Activated CD8-positive, alpha-beta memory T cell treated with anti-CD3 and anti-CD28 coated beads, Interleukin-2, amount 10 ng/mL, durations not matched to agents 7 days and 5 days (primary cell): ENCODE results near the gene EIF6. TPM values are rescaled to one million over a fixed set of nuclear protein-coding genes. Genes with fewer than 3 reads are reported as not detected.

Source experiments
- ATAC-seq: fragments of 150-1000 bp; cut with Tn5 transposase; one replicate; pipeline ENCODE4 v1.10.0; 2021; ENCODE audit warnings: moderate library complexity
- CTCF ChIA-PET: fragments of 350-600 bp; sonication (Branson Sonifier 250); formaldehyde crosslinking; loops from one replicate; lab custom pipeline; 2021; ENCODE audit warnings: antibody characterized with exemption; lab: Charles Lee
- DNase-seq: peaks from one replicate; pipeline ENCODE4 v3.0.0-alpha.2; 2020
- H3K27ac Mint-ChIP-seq: one replicate; pipeline ENCODE4 v1.8.0; 2021; ENCODE audit warnings: mild to moderate bottlenecking, mixed read lengths
- H3K27me3 Mint-ChIP-seq: one replicate; pipeline ENCODE4 v1.8.0; 2021; ENCODE audit warnings: mixed read lengths
- H3K36me3 Mint-ChIP-seq: one replicate; pipeline ENCODE4 v1.8.0; 2021; ENCODE audit warnings: mild to moderate bottlenecking, mixed read lengths
- H3K4me1 Mint-ChIP-seq: one replicate; pipeline ENCODE4 v1.8.0; 2021; ENCODE audit warnings: mixed read lengths
- H3K4me3 Mint-ChIP-seq: one replicate; pipeline ENCODE4 v1.8.0; 2021; ENCODE audit warnings: mild to moderate bottlenecking, moderate library complexity, mixed read lengths
- H3K9me3 Mint-ChIP-seq: one replicate; pipeline ENCODE4 v1.8.0; 2022; ENCODE audit warnings: low read depth, mixed read lengths
- total RNA-seq, 2 experiments: library from RNA; stranded (reverse); gene quantifications; one replicate each; pipeline ENCODE4 v1.2.3, GENCODE V29; 2021

Gene EIF6
- total RNA-seq, 2 experiments from 2014 or later: 98.6 to 121 TPM

DNA sequence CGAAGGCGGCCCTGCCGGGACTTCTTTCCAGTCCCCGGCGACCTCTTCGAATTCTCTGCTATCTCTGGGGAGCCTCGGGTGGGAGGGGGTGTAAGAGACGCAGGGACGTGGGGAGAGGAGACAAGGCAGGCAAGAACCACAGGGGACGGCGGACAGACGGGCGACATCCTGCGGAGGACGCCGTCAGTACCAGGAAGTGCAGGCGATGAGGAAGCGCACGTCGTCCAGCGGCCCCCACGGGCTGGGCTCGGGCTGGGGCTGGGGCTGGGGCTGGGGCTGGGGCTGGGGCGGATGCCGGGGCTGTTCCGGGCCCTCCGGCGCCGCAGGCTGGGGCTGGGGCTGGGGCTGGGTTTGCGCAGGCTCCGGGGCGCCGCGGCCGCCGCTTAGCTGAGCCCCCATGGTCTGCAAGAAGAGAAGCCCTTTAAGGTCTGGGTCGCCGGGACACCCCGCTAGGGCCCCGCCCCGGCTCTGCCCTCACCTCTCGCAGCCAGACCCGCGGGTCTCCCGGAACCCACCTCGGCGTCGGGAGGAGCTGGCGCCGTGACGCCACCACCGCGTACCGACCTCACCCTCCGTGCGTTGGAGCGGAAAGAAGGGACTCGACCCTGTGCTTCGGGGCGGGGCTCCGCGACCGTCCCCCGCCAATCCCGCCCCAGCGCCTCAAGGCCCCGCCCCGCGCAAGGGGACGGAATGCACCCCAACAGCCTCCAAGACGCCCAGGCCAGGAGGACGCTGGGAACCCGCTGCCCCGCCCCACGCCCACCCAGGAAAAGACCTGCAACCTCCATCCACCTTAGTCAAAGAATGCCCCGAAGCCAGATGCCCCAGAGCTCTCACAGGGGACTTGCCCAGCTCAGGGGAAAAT is 6.8 kb downstream of the EIF6 start, which contains the start of gene MMP24OS:
Gene MMP24OS (minus strand): TSS at position 592 of the 865 bp plus-strand sequence. CDS start 193 bp downstream, at position 399.
- Mint-ChIP-seq H3K27ac (peak within 1 kb of the TSS; percentile 99), H3K4me3 (peak within 1 kb of the TSS; percentile 98), H3K4me1 (peaks cover 21% of the 10 kb centered on the region), H3K9me3 (no peaks in the 10 kb centered on the region), H3K27me3 (no peaks in the 10 kb centered on the region), H3K36me3 (peaks cover 34% of the 10 kb centered on the region)
- CTCF ChIA-PET: interaction anchor here (0.7 to 2.7 kb wide), 11 partner anchors 9 to 677 kb away, joined by 3 to 17 read pairs (median 4); partner anchors contain the start of genes EDEM2, MMP24 and SCAND1
- ATAC-seq: peak; percentile 92
- DNase-seq: peak; percentile 96

- Mint-ChIP-seq H3K4me3 (peak overlapping the region; percentile 98), H3K36me3 (peaks cover 30% of the 10 kb centered on the region), H3K27ac (peak overlapping the region; percentile 99), H3K27me3 (no peaks in the 10 kb centered on the region), H3K9me3 (no peaks in the 10 kb centered on the region), H3K4me1 (peaks cover 17% of the 10 kb centered on the region)
- CTCF ChIA-PET: interaction anchor here (0.9 to 2.7 kb wide), 8 partner anchors 8 to 171 kb away, joined by 3 to 17 read pairs (median 5); partner anchors contain the start of genes EDEM2 and MMP24
- ATAC-seq (no peak), DNase-seq (no peak)
Measured at GRCh38 chr20:35277127-35277526, 7.4 kb downstream of the EIF6 start.

DNA sequence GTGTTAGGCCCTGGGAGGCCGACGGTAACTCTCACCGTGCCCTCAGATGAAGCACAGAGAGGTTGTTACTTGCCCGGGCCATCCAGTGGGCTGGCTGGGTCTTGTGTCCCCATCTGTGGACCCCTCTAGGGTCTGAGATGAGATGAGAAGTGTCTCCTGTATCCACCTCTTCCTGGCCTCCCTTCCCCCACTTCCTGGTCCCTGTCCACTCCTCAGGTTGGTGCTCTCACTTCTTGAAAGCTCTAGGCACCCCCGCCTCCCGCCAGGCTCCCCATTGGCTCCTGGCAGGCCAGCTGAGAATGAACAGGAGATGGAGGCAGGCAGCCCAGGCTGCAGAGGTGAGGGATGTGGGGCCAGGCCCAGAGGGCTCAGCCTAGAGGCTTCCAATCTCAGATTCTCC is 8.2 kb downstream of the EIF6 start:
- Mint-ChIP-seq H3K4me3 (peak overlapping the region; percentile 98), H3K27ac (peak overlapping the region; percentile 99), H3K27me3 (no peaks in the 10 kb centered on the region), H3K36me3 (peaks cover 25% of the 10 kb centered on the region), H3K4me1 (peaks cover 12% of the 10 kb centered on the region), H3K9me3 (no peaks in the 10 kb centered on the region)
- CTCF ChIA-PET: interaction anchor here (0.9 to 2.7 kb wide), 4 partner anchors 15 to 180 kb away, joined by 4 to 17 read pairs (median 6); partner anchors contain the start of gene EDEM2
- ATAC-seq (no peak), DNase-seq (no peak)

DNA sequence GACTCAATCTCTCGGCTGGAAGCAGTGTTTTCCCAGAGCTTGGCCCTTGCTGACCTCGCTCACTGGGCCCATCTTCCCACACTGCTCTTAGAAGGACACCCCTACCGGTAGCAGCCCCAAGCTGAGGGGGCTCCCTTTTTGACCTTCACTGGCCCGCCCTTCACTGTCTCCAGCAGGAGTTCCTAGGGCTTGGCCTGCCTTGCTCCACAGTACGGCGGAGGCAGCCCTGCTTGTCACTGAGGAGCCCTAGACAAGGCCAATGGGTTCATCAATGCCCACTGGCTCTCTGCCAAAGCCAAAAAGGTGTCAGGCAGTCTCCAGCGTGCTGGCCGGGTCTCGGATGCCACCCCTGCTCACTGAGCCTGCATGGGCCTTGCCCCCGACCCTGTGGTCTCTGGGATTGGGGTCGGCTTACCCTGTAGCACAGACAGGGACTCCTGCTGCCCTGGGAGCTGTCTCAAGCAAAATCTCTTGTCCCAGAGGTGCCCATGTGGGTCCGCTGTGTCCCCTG is 8.8 kb downstream of the EIF6 start:
- Mint-ChIP-seq H3K36me3 (peaks cover 24% of the 10 kb centered on the region), H3K27me3 (no peaks in the 10 kb centered on the region), H3K4me1 (peaks cover 17% of the 10 kb centered on the region), H3K4me3 (peak overlapping the region; percentile 98), H3K27ac (peak overlapping the region; percentile 99), H3K9me3 (no peaks in the 10 kb centered on the region)
- ATAC-seq: no peak
- no peak for DNase-seq
- CTCF ChIA-PET: interaction anchor here (1.0 to 2.7 kb wide), 3 partner anchors 67 to 179 kb away, joined by 3 to 17 read pairs (median 4); no protein-coding TSS in a partner anchor

DNA sequence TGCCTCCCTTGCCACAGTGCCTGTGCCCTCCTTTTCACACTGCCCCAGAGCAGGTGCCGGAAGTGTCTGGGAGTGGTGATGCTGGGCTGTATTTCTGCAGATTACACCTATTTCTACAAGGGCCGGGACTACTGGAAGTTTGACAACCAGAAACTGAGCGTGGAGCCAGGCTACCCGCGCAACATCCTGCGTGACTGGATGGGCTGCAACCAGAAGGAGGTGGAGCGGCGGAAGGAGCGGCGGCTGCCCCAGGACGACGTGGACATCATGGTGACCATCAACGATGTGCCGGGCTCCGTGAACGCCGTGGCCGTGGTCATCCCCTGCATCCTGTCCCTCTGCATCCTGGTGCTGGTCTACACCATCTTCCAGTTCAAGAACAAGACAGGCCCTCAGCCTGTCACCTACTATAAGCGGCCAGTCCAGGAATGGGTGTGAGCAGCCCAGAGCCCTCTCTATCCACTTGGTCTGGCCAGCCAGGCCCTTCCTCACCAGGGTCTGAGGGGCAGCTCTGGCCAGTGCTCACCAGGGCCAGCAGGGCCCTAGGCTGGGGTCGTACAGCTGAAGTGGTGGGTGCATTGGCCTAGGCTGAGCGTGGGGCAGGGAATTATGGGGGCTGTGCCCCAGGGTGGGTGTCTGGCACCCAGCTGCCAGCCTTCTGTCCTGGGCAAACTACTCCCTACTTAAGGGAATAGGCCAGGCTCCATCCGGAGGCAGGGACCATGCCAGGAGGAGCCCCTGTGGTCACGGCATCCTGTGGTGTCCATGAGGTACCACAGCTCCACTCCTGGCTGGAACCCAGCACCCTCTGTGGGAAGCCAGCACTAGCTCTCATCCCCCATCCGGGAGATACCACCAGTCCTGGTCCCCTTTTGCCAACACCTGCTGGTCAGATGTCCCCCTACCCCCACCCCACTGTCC is 10.1 kb downstream of the EIF6 start:
- H3K4me3 Mint-ChIP-seq: no peak overlapping the region
- CTCF ChIA-PET: interaction anchor here (1.0 to 1.1 kb wide), 2 partner anchors 10 to 66 kb away, joined by 3 read pairs; partner anchors contain the start of gene EIF6
- DNase-seq (no peak), ATAC-seq (no peak)
- H3K4me1 Mint-ChIP-seq: peaks cover 23% of the 10 kb centered on the region
- peaks cover 17% of the 10 kb centered on the region for H3K36me3 Mint-ChIP-seq
- H3K9me3 Mint-ChIP-seq: no peaks in the 10 kb centered on the region
- no peak overlapping the region for H3K27ac Mint-ChIP-seq
- H3K27me3 Mint-ChIP-seq: no peaks in the 10 kb centered on the region

DNA sequence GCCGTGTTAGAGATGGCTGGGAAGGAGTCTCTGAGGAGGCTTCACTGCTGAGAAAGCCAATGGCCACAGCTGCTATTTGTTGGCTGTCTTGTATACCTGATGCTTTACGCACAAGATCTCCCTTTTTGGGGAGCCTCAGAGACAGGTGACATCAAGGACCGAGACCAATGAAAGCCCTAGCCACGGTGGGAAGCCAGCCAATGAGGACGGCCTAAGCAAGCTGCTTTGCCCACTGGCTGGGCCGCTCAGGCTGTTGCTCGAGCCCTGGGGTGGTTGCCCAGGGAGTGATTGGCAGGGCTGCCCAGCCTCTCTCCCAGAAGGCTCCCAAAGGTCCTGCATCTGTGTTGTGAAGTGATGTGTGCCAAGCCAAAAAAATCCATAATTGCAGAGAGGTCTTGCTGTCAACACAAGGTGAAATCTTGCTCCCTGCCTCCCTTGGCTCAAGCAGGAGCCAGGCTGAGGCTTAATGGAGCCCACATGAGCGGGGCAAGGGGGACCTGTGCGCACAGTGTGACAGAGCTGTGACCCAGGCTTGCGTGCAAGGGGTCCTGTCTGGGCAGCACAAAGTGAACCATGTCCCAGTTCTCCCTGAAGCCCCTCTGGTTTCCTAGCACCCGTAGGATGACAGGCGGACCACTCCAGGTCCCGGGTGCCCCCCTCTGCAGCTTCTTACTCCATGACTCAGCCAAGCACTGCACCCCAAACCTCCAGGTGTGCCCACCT is 11.0 kb downstream of the EIF6 start:
- no peaks in the 10 kb centered on the region for H3K9me3 Mint-ChIP-seq
- no peak for DNase-seq
- H3K4me3 Mint-ChIP-seq: no peak overlapping the region
- peaks cover 23% of the 10 kb centered on the region for H3K4me1 Mint-ChIP-seq
- H3K27ac Mint-ChIP-seq: no peak overlapping the region
- peaks cover 10% of the 10 kb centered on the region for H3K36me3 Mint-ChIP-seq
- CTCF ChIA-PET: interaction anchor here (1.5 kb wide), 1 partner anchor 30 kb away, joined by 5 read pairs; no protein-coding TSS in a partner anchor
- no peaks in the 10 kb centered on the region for H3K27me3 Mint-ChIP-seq
- no peak for ATAC-seq

GRCh38 chr20:35271904-35272303 is 12.7 kb downstream of the EIF6 start:
- Mint-ChIP-seq H3K27me3 (no peaks in the 10 kb centered on the region), H3K4me3 (no peak overlapping the region), H3K36me3 (peaks cover 2% of the 10 kb centered on the region), H3K4me1 (peaks cover 17% of the 10 kb centered on the region), H3K9me3 (no peaks in the 10 kb centered on the region), H3K27ac (no peak overlapping the region)
- DNase-seq: no peak
- CTCF ChIA-PET: interaction anchor here (1.5 kb wide), 1 partner anchor 32 kb away, joined by 5 read pairs; no protein-coding TSS in a partner anchor
- no peak for ATAC-seq

GRCh38 chr20:35271073-35271882 is 13.3 kb downstream of the EIF6 start:
- Mint-ChIP-seq H3K9me3 (no peaks in the 10 kb centered on the region), H3K4me3 (no peak overlapping the region), H3K27me3 (no peaks in the 10 kb centered on the region), H3K27ac (no peak overlapping the region), H3K36me3 (peaks cover 2% of the 10 kb centered on the region), H3K4me1 (peaks cover 14% of the 10 kb centered on the region)
- ATAC-seq (no peak), DNase-seq (no peak)
- CTCF ChIA-PET: interaction anchor here (0.7 to 3.6 kb wide), 5 partner anchors 22 to 176 kb away, joined by 3 to 39 read pairs (median 21); partner anchors contain the start of gene EDEM2

DNA sequence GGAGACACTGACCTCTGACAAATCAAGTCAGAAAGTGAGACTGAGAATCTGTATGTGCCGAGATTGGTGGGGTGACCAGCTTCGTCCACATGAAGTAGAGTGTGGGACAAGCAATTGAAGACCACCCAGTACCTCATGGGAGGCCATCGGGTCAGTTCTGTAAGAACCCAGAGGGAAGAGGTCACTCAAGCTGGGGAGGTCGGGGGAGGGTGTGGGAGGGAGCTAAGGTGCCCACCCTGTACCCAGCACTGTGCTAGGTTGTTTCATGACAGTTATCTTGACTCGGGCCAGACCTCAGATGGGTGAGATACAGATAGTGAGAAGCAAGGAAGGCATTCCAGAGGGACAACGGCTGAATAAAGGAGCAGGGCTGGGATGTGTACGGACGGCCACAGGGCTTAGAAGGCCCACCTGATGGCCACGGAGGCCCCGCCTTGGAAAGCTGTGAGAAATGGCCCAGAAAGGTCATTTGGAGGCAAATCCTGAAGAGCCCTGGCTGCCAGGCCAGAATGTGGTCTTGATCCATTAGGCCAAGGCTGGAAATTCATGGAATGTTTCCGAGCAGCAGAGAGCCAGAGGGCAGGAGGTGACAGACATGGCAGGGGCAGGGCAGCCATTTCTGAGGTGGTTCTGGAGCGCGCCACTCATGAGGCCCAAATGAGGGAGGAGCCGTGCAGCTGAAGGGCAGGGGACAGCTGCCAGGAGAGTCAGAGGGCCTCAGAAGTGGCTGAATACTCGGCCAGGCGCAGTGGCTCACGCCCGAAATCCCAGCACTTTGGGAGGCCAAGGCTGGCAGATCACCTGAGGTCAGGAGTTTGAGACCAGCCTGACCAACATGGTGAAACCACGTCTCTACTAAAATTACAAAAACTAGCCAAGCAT is 14.3 kb downstream of the EIF6 start:
- H3K27ac Mint-ChIP-seq: peak overlapping the region; percentile 15
- no peak overlapping the region for H3K4me3 Mint-ChIP-seq
- no peak for ATAC-seq
- DNase-seq: no peak
- no peaks in the 10 kb centered on the region for H3K27me3 Mint-ChIP-seq
- peaks cover 2% of the 10 kb centered on the region for H3K36me3 Mint-ChIP-seq
- CTCF ChIA-PET: interaction anchor here (0.7 to 3.6 kb wide), 16 partner anchors 7 to 175 kb away, joined by 3 to 39 read pairs (median 8); partner anchors contain the start of genes EDEM2, EIF6 and MMP24OS
- peaks cover 11% of the 10 kb centered on the region for H3K4me1 Mint-ChIP-seq
- H3K9me3 Mint-ChIP-seq: no peaks in the 10 kb centered on the region

DNA sequence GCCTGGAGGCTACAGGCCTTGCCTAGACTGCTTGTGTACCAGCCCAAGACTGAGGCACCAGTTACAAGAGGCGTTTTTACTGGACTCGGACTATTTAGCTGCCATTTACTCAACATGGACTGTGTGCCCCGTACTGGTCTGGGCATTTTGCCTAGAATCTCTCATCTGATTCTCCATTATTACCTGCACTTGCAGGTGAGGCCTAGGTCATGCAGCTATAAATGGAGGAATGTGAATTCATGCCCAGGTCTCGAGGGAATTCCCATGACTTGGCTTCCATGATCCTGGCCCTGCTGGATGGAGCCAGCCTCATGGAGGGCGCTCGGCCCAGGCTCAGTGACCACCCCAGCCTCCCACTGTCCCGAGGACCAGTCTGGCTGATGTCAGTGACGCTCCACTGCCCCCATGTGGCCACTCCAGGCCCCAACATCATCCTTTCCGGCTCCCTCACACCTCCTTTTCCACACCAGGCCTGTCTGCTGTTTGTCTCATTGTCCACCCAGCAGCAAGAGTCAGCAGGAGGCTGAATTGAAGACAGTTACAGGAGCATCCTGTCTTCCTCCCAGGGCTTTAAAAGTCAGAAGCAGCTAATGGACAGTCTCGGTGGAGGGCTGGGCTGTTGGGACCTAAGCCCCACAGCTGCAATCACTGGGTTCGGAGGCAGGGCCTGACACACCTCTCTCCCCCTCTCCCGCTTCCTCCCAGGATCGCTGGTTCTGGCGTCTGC is 15.4 kb downstream of the EIF6 start:
- H3K27ac Mint-ChIP-seq: no peak overlapping the region
- DNase-seq: peak; percentile 68
- peaks cover 11% of the 10 kb centered on the region for H3K4me1 Mint-ChIP-seq
- ATAC-seq: peak; percentile 82
- H3K4me3 Mint-ChIP-seq: no peak overlapping the region
- no peaks in the 10 kb centered on the region for H3K27me3 Mint-ChIP-seq
- CTCF ChIA-PET: interaction anchor here (0.6 to 3.6 kb wide), 28 partner anchors 8 to 224 kb away, joined by 3 to 39 read pairs (median 5); partner anchors contain the start of genes EDEM2, EIF6 and MMP24OS
- peaks cover 2% of the 10 kb centered on the region for H3K36me3 Mint-ChIP-seq
- H3K9me3 Mint-ChIP-seq: no peaks in the 10 kb centered on the region
